A172 (cell line): ENCODE measurements around the gene LANCL1. TPM values are rescaled to one million over a fixed set of nuclear protein-coding genes. Genes with fewer than 3 reads are reported as not detected.

Experiments used
- DNase-seq: peaks from one replicate; pipeline ENCODE4 v3.0.0-alpha.2; 2015; ENCODE audit warnings: low spot score
- total RNA-seq: library from RNA; depleted of rRNA; stranded (reverse); fragments of >200 nt; shearing (Covaris generic); gene quantifications from 2 replicates; pipeline ENCODE4 v1.2.3, GENCODE V29; 2014; rRNA removed

Gene LANCL1
- 60.2 and 71.0 TPM in 2 replicates for total RNA-seq

GRCh38 chr2:210476194-210477128 is at the start of gene LANCL1:
Gene LANCL1, minus strand, starts transcription at chr2:210476759. Its CDS starts 363 bp downstream, at chr2:210476396.
- DNase-seq = peak; percentile 93

GRCh38 chr2:210524533-210524932 is 48.0 kb upstream of the LANCL1 start:
- DNase-seq = no peak

GRCh38 chr2:210523650-210524289 is 47.2 kb upstream of the LANCL1 start:
- no peak for DNase-seq

GRCh38 chr2:210522399-210522798 is 45.8 kb upstream of the LANCL1 start:
- DNase-seq = no peak

GRCh38 chr2:210519594-210519993 is 43.0 kb upstream of the LANCL1 start:
- no peak for DNase-seq

- DNase-seq = no peak
Observed at GRCh38 chr2:210517264-210517663, 40.7 kb upstream of the LANCL1 start.

- no peak for DNase-seq
Observed at GRCh38 chr2:210515911-210516310, 39.4 kb upstream of the LANCL1 start.

- no peak for DNase-seq
Observed at GRCh38 chr2:210503725-210504191, 27.2 kb upstream of the LANCL1 start.

- peak; percentile 46 for DNase-seq
Observed at GRCh38 chr2:210503001-210503623, 26.6 kb upstream of the LANCL1 start.

GRCh38 chr2:210496512-210496911 is 20.0 kb upstream of the LANCL1 start:
- no peak for DNase-seq

GRCh38 chr2:210493528-210493927 is 17.0 kb upstream of the LANCL1 start:
- no peak for DNase-seq

GRCh38 chr2:210481601-210482175 is 5.1 kb upstream of the LANCL1 start:
- no peak for DNase-seq

- no peak for DNase-seq
Observed at GRCh38 chr2:210480764-210481163, 4.2 kb upstream of the LANCL1 start.

- DNase-seq = no peak
Observed at GRCh38 chr2:210480079-210480478, 3.5 kb upstream of the LANCL1 start.

GRCh38 chr2:210478661-210479060 is 2.1 kb upstream of the LANCL1 start:
- no peak for DNase-seq

- DNase-seq = peak; percentile 69
Observed at GRCh38 chr2:210477496-210477895, 937 bp upstream of the LANCL1 start.

- peak; percentile 6 for DNase-seq
Observed at GRCh38 chr2:210475706-210476105, 853 bp downstream of the LANCL1 start.

- no peak for DNase-seq
Observed at GRCh38 chr2:210474776-210475175, 1.8 kb downstream of the LANCL1 start.

- DNase-seq = no peak
Observed at GRCh38 chr2:210461401-210461800, 15.2 kb downstream of the LANCL1 start.

- DNase-seq = no peak
Observed at GRCh38 chr2:210460322-210461227, 16.0 kb downstream of the LANCL1 start.

- DNase-seq = no peak
Observed at GRCh38 chr2:210459880-210460279, 16.7 kb downstream of the LANCL1 start.
